Hepatocyte (in vitro differentiated cells): Measurements from ENCODE around the gene UBALD2. TPM values are rescaled to one million over a fixed set of nuclear protein-coding genes. Genes with fewer than 3 reads are reported as not detected.

Source experiments
- DNase-seq: peaks from one replicate; pipeline ENCODE4 v3.0.0-alpha.2; 2016; ENCODE audit warnings: low spot score
- H2AFZ ChIP-seq: fragments of 200-600 bp; sonication (generic); 2 replicates; pipeline ENCODE4 v1.6.0; 2016; ENCODE audit warnings: antibody characterized with exemption, mild to moderate bottlenecking
- H3K27ac ChIP-seq: fragments of 200-600 bp; sonication (generic); 2 replicates; pipeline ENCODE4 v1.5.1; 2016; ENCODE audit warnings: mild to moderate bottlenecking
- H3K27me3 ChIP-seq: fragments of 200-600 bp; sonication (generic); 2 replicates; pipeline ENCODE4 v1.6.1; 2016
- H3K36me3 ChIP-seq: fragments of 200-600 bp; sonication (generic); replicated peaks from 2 replicates; pipeline ENCODE4 v1.5.1; 2016; ENCODE audit warnings: low read depth; ENCODE audit not compliant: insufficient read depth
- H3K4me1 ChIP-seq: fragments of 200-600 bp; sonication (generic); 2 replicates; pipeline ENCODE4 v1.5.1; 2016; ENCODE audit warnings: mild to moderate bottlenecking, moderate library complexity; ENCODE audit not compliant: insufficient read depth
- H3K4me2 ChIP-seq: fragments of 200-600 bp; sonication (generic); 2 replicates; pipeline ENCODE4 v1.6.0; 2016
- H3K4me3 ChIP-seq: fragments of 200-600 bp; sonication (generic); 2 replicates; pipeline ENCODE4 v1.5.1; 2016; ENCODE audit warnings: mild to moderate bottlenecking
- H3K79me2 ChIP-seq: fragments of 200-600 bp; sonication (generic); 2 replicates; pipeline ENCODE4 v1.6.0; 2017; ENCODE audit warnings: mild to moderate bottlenecking
- H3K9me2 ChIP-seq: fragments of 200-600 bp; sonication (generic); replicated peaks from 2 replicates; pipeline ENCODE4 v1.6.0; 2017; ENCODE audit warnings: mild to moderate bottlenecking; ENCODE audit not compliant: insufficient read depth
- H3K9me3 ChIP-seq: fragments of 200-600 bp; sonication (generic); 2 replicates; pipeline ENCODE4 v1.5.1; 2016; ENCODE audit warnings: low read depth, mild to moderate bottlenecking
- H4K20me1 ChIP-seq: fragments of 200-600 bp; sonication (generic); 2 replicates; pipeline ENCODE4 v1.6.0; 2016; ENCODE audit warnings: mild to moderate bottlenecking; ENCODE audit not compliant: insufficient read depth, poor library complexity, severe bottlenecking
- CTCF ChIP-seq: fragments of 200-600 bp; sonication (generic); IDR thresholded peaks from 2 replicates; pipeline ENCODE4 v1.5.1; 2016; ENCODE audit warnings: antibody characterized with exemption, mild to moderate bottlenecking; ENCODE audit not compliant: poor library complexity
- EZH2 ChIP-seq: fragments of 200-600 bp; sonication (generic); IDR thresholded peaks from 2 replicates; pipeline ENCODE4 v1.6.1; 2016; ENCODE audit warnings: antibody characterized with exemption, mild to moderate bottlenecking, borderline replicate concordance
- EZH2phosphoT487 ChIP-seq: fragments of 200-600 bp; sonication (generic); IDR thresholded peaks from one replicate; pipeline ENCODE4 v1.6.1; 2018; ENCODE audit warnings: antibody characterized with exemption, mild to moderate bottlenecking, low read depth, moderate library complexity; ENCODE audit not compliant: unreplicated experiment, severe bottlenecking
- WGBS: methylation state at CpG from one replicate; pipeline ENCODE4 v1.1.6; 2016; ENCODE audit warnings: low lambda C conversion rate; ENCODE audit errors: missing lambda C conversion rate; 5-methylcytosine and 5-hydroxymethylcytosine counted together
- polyA plus RNA-seq: library from polyadenylated mRNA; unstranded; fragments of >200 nt; fragmentation: Nextera tagmentation; extraction: Ambion mirVana; gene quantifications from 2 replicates; pipeline ENCODE4 v1.2.1, GENCODE V29; 2016
- total RNA-seq: library from RNA; depleted of rRNA; stranded (reverse); fragments of >200 nt; gene quantifications from 2 replicates; pipeline ENCODE4 v1.2.3, GENCODE V29; 2014

The UBALD2 gene
- total and polyA plus RNA-seq, 2 experiments from 2014 or later, result 10.2 to 13.1 TPM

- TF ChIP-seq EZH2phosphoT487 (no peak), CTCF (no peak), EZH2 (no peak)
- H3K36me3 ChIP-seq, result no peaks in the 10 kb centered on the region
- H3K4me3 ChIP-seq, result no peak overlapping the region
- no peaks in the 10 kb centered on the region for H4K20me1 ChIP-seq
- no peaks in the 10 kb centered on the region for H3K79me2 ChIP-seq
- no peaks in the 10 kb centered on the region for H3K4me1 ChIP-seq
- no peaks in the 10 kb centered on the region for H3K9me2 ChIP-seq
- no peak overlapping the region for H3K27ac ChIP-seq
- no peaks in the 10 kb centered on the region for H3K27me3 ChIP-seq
- no peak overlapping the region for H2AFZ ChIP-seq
- no peak for DNase-seq
- WGBS, result 98% methylated on average over 42 of the region's 58 CpGs
- H3K4me2 ChIP-seq, result no peak overlapping the region
- H3K9me3 ChIP-seq, result no peaks in the 10 kb centered on the region
These were observed 42.3 kb downstream of the UBALD2 start for GRCh38 chr17:76307299-76307965.

GRCh38 chr17:76307966-76308338 is 42.8 kb downstream of the UBALD2 start, which contains the start of gene QRICH2:
Gene QRICH2, minus strand, starts transcription at chr17:76308276. Its CDS starts 278 bp downstream, at chr17:76307998.
- over 99% methylated on average over 40 of the region's 44 CpGs for WGBS
- no peak within 1 kb of the TSS for H3K4me3 ChIP-seq

GRCh38 chr17:76309461-76309860 is 44.3 kb downstream of the UBALD2 start:
- no peak for DNase-seq
- H3K9me2 ChIP-seq, result no peaks in the 10 kb centered on the region
- no peaks in the 10 kb centered on the region for H3K79me2 ChIP-seq
- H3K27me3 ChIP-seq, result no peaks in the 10 kb centered on the region
- no peaks in the 10 kb centered on the region for H3K36me3 ChIP-seq
- H2AFZ ChIP-seq, result no peak overlapping the region
- no peaks in the 10 kb centered on the region for H3K4me1 ChIP-seq
- TF ChIP-seq CTCF (no peak), EZH2 (no peak)
- no peaks in the 10 kb centered on the region for H4K20me1 ChIP-seq
- no peak overlapping the region for H3K4me2 ChIP-seq
- no peak overlapping the region for H3K27ac ChIP-seq
- no peak overlapping the region for H3K4me3 ChIP-seq
- H3K9me3 ChIP-seq, result no peaks in the 10 kb centered on the region
- 94% methylated on average over 4 of the region's 4 CpGs for WGBS

More at GRCh38 chr17:76307966-76308338, 42.8 kb downstream of the UBALD2 start, which contains the start of gene QRICH2:
- Histone ChIP-seq H3K36me3 (no peaks in the 10 kb centered on the region), H3K9me2 (no peaks in the 10 kb centered on the region), H3K4me2 (no peak within 1 kb of the TSS), H3K27ac (no peak within 1 kb of the TSS), H3K79me2 (no peaks in the 10 kb centered on the region), H3K4me1 (no peaks in the 10 kb centered on the region), H3K27me3 (no peaks in the 10 kb centered on the region), H3K9me3 (no peaks in the 10 kb centered on the region), H2AFZ (no peak within 1 kb of the TSS), H4K20me1 (no peaks in the 10 kb centered on the region)
- DNase-seq, result no peak
- TF ChIP-seq EZH2, result no peak
- TF ChIP-seq CTCF, result no peak
- no peak for TF ChIP-seq EZH2phosphoT487
